Measurements from ENCODE around the gene VOPP1.

Gene VOPP1

DNA sequence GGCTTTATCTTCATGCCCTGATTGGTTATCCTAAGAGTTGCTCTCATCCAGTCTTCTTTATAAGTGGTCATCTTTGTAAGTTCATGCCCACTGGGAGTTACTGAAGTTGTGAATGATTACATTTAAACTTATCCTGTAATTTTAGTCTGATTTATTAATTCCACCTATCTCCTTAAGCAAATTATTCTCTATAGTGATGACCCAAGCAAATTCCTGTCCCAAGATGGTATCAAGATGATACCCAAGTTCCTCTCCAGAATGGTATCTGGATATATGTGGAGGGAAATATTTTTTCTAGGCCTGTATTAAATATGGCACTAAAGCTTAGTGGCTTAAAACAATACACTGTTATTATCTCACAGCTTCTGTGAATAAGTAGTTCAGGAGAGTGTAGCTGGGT, 22.6 kb upstream of the VOPP1 start:
- DNase-seq (ENCODE audit: low read depth, low spot score), result no peak
- TF ChIP-seq, protein P1, sequence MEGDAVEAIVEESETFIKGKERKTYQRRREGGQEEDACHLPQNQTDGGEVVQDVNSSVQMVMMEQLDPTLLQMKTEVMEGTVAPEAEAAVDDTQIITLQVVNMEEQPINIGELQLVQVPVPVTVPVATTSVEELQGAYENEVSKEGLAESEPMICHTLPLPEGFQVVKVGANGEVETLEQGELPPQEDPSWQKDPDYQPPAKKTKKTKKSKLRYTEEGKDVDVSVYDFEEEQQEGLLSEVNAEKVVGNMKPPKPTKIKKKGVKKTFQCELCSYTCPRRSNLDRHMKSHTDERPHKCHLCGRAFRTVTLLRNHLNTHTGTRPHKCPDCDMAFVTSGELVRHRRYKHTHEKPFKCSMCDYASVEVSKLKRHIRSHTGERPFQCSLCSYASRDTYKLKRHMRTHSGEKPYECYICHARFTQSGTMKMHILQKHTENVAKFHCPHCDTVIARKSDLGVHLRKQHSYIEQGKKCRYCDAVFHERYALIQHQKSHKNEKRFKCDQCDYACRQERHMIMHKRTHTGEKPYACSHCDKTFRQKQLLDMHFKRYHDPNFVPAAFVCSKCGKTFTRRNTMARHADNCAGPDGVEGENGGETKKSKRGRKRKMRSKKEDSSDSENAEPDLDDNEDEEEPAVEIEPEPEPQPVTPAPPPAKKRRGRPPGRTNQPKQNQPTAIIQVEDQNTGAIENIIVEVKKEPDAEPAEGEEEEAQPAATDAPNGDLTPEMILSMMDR (IDR thresholded peaks at IDR 0.05; ENCODE audit: insufficient read depth, low read length, missing control alignments), result no peak
- POLR2A ChIA-PET, result no interaction called here
- no peak overlapping the region for H3K4me3 ChIP-seq (ENCODE audit: low read depth, low read length)
- CTCF ChIA-PET, result interaction anchor here (0.6 to 3.0 kb wide), 9 partner anchors 9 to 820 kb away, joined by 3 to 20 read pairs (median 4); partner anchors contain the start of gene VOPP1

DNA sequence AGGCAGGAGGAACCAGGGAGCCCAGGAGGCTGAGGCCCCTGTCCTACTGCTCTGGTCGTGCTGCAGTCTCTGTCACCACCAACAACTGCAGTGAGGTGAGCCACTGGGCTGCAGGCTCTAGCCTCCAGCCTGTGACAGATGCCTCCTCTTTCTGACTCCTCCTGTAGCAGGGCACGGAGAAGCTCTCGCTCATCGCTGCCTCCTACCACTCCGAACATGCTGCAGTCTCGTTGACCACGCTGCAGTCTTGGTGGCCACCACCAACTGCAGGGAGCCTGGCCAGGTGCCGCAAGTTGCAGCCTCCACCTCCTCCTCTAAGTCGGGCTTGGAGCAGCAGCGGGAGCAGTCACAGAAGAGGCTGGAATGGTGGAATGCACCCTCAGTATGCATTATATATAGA, 22.1 kb upstream of the VOPP1 start:
- TF ChIP-seq, protein P1 (IDR thresholded peaks at IDR 0.05; ENCODE audit: insufficient read depth, low read length, missing control alignments), result no peak
- CTCF ChIA-PET, result interaction anchor here (0.6 to 3.0 kb wide), 10 partner anchors 8 to 820 kb away, joined by 3 to 20 read pairs (median 5); partner anchors contain the start of gene VOPP1
- POLR2A ChIA-PET, result no interaction called here

DNA sequence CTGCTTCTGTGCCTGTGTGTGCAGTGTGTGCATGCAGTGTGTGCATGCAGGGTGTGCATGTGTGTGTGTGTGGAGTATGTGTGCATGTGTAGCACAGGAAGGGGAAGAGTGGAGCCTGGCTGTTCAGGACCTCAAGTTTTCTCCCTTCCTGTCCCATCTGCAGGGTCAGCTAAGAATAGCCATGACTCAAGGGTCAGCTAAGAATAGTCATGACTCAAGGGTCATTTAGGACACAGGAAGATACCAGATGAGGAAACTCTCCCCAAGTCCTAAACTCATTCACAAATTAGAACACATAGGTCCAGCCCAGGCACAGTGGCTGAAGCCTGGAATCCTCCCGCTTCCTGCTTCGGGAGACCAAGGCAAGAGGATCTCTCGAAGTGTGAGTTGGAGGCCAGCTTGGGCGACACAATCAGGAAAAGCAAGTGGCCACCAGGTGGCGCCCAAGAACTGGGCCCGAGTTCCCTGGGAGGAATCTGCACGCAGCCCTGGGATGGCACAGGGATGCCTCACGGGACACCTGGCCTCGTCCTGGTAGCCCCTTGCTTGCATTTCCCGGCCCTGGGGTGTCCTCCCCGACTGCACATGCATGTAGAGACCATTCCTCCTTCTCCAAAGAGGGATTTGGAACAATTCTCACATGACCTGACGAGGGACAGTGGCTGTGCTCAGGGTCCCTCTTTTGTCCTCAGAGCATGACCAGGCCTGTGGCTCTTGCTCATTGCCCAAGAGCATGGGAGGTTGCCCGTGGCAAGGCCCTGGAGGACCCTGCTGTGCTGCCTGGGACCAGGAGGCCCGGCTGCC, 21.4 kb upstream of the VOPP1 start:
- ChIA-PET CTCF (interaction anchor here (0.8 to 3.0 kb wide), 11 partner anchors 9 to 312 kb away, joined by 3 to 20 read pairs (median 4); partner anchors contain the start of gene VOPP1), POLR2A (no interaction called here)
- TF ChIP-seq, protein P1 (IDR thresholded peaks at IDR 0.05; ENCODE audit: insufficient read depth, low read length, missing control alignments), result peak; percentile 83
- DNase-seq (ENCODE audit: low read depth, low spot score), result no peak
- H3K4me3 ChIP-seq (ENCODE audit: low read depth, low read length), result no peak overlapping the region

More for the DNA sequence above, 22.1 kb upstream of the VOPP1 start:
- H3K4me3 ChIP-seq (ENCODE audit: low read depth, low read length), result no peak overlapping the region
- DNase-seq (ENCODE audit: low read depth, low spot score), result no peak

DNA sequence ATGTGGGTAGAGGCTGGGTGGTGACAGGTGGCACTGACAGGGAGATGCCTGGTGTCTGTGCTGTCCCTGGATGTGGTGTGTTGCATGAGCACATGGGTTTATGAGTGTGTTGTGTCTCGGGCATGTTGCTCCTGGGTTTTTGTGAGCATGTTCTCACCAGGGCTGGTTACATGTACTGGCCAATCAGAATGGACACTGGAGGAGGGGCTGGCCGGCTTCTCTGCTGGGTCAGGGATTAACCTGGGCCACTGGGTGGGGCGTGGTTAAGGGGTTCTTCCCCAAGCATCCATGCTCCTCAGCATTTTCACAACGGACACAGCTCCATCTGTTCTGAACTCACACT, 20.8 kb upstream of the VOPP1 start:
- CTCF ChIA-PET, result interaction anchor here (1.1 to 3.0 kb wide), 9 partner anchors 20 to 312 kb away, joined by 3 to 20 read pairs (median 5); partner anchors contain the start of gene VOPP1

DNA sequence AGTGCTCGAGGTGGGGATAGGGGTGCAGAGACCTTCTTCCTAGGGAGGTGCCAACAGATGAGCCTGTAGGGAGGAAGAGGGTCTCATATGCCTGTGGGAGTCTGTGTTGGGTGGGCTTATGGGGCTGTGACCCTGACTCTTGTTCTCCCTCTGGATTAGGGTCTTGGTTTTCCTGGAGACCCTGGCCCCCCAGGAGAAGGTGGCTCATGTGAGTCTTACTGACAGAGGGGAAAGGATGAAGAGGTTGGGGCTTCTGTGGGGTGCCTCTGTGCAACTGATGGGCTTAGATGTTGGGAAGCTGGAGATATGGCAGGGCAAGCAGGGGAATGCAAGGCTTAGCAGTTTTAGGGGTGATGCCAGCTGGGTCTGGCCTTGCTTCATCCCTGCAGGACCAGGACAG, 20.2 kb upstream of the VOPP1 start:
- ChIA-PET CTCF (interaction anchor here (1.1 to 3.0 kb wide), 5 partner anchors 19 to 311 kb away, joined by 3 to 20 read pairs (median 4); partner anchors contain the start of gene VOPP1), POLR2A (no interaction called here)
- no peak for DNase-seq (ENCODE audit: low read depth, low spot score)
- TF ChIP-seq, protein P1 (IDR thresholded peaks at IDR 0.05; ENCODE audit: insufficient read depth, low read length, missing control alignments), result no peak
- no peak overlapping the region for H3K4me3 ChIP-seq (ENCODE audit: low read depth, low read length)

More for the DNA sequence above, 20.8 kb upstream of the VOPP1 start:
- POLR2A ChIA-PET, result no interaction called here
- TF ChIP-seq, protein P1 (IDR thresholded peaks at IDR 0.05; ENCODE audit: insufficient read depth, low read length, missing control alignments), result no peak
- no peak for DNase-seq (ENCODE audit: low read depth, low spot score)
- H3K4me3 ChIP-seq (ENCODE audit: low read depth, low read length), result no peak overlapping the region

DNA sequence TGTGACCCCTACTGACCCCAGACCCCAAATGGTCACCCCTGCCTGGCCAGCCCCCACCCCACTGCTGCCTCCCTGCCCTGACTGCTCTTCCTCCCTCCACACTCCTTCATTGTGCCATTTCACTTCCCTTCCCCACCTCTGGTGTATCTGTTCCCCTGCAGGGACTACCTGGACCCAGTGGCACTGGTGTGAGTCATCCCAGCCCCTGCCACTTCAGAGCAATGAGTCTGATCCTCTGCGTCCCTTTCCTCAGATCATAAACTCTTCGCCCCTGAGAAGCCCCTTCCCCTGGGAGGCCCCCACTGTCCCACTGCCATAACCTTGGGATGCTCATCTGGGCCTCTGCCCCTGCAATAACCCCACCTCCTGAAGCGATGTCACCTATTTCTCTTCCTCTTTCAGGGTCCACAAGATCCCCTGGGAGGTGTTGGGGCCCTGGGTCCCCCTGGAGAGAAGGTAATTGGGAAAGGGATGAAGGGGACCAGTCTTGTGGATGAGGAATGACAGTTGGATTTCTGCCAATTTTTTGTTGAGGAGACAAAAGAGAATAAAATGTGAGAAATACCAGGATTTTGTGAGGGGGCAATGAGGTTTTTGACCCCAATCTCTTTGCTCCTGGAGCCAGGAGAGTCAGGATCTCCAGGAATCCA, 19.1 kb upstream of the VOPP1 start:
- POLR2A ChIA-PET, result no interaction called here
- DNase-seq (ENCODE audit: low read depth, low spot score), result no peak
- TF ChIP-seq, protein P1 (IDR thresholded peaks at IDR 0.05; ENCODE audit: insufficient read depth, low read length, missing control alignments), result no peak
- no peak overlapping the region for H3K4me3 ChIP-seq (ENCODE audit: low read depth, low read length)
- CTCF ChIA-PET, result interaction anchor here (1.1 to 1.8 kb wide), 2 partner anchors 18 to 152 kb away, joined by 3 read pairs; no protein-coding TSS in a partner anchor
